GM23338 (cell line): Measurements from ENCODE around the gene SCNN1B. TPM values are rescaled to one million over a fixed set of nuclear protein-coding genes. Genes with fewer than 3 reads are reported as not detected.

Experiments used
- ATAC-seq: fragments of 200-7000 bp; cut with Tn5 transposase; 3 replicates; pipeline ENCODE4 v1.9.1; 2020
- DNase-seq: peaks from one replicate; pipeline ENCODE4 v3.0.0-alpha.2; 2015; ENCODE audit warnings: low spot score
- H2AFZ ChIP-seq: fragments of 200-600 bp; sonication (generic); 2 replicates; pipeline ENCODE4 v1.8.0; 2016; ENCODE audit warnings: antibody characterized with exemption, mild to moderate bottlenecking, moderate library complexity
- H3F3A ChIP-seq: fragments of 200-600 bp; sonication (generic); replicated peaks from 2 replicates; pipeline ENCODE4 v1.8.0; 2017; ENCODE audit warnings: antibody characterized with exemption, mixed run types, low read depth
- H3K27ac ChIP-seq: fragments of 200-600 bp; sonication (generic); 2 replicates; pipeline ENCODE4 v1.6.1; 2016; ENCODE audit warnings: low read depth
- H3K27me3 ChIP-seq: fragments of 200-600 bp; sonication (generic); 2 replicates; pipeline ENCODE4 v1.8.0; 2016; ENCODE audit warnings: mild to moderate bottlenecking, mixed run types, moderate library complexity; ENCODE audit not compliant: insufficient read depth
- H3K36me3 ChIP-seq: fragments of 200-600 bp; sonication (generic); 2 replicates; pipeline ENCODE4 v1.8.0; 2016; ENCODE audit warnings: mild to moderate bottlenecking; ENCODE audit not compliant: insufficient read depth
- H3K4me1 ChIP-seq: fragments of 200-600 bp; sonication (generic); 2 replicates; pipeline ENCODE4 v1.8.0; 2016; ENCODE audit warnings: mild to moderate bottlenecking, moderate library complexity; ENCODE audit not compliant: insufficient read depth
- H3K4me2 ChIP-seq: fragments of 200-600 bp; sonication (generic); 2 replicates; pipeline ENCODE4 v1.7.1; 2017; ENCODE audit warnings: mixed run types
- H3K4me3 ChIP-seq: fragments of 200-600 bp; sonication (generic); 2 replicates; pipeline ENCODE4 v1.6.1; 2016; ENCODE audit warnings: mixed run types
- H3K79me2 ChIP-seq: fragments of 200-600 bp; sonication (generic); replicated peaks from 2 replicates; pipeline ENCODE4 v1.8.0; 2017; ENCODE audit warnings: mild to moderate bottlenecking; ENCODE audit not compliant: insufficient read depth
- H3K9me2 ChIP-seq: fragments of 200-600 bp; sonication (generic); 2 replicates; pipeline ENCODE4 v1.8.0; 2017; ENCODE audit not compliant: insufficient read depth
- H4K20me1 ChIP-seq: fragments of 200-600 bp; sonication (generic); replicated peaks from 2 replicates; pipeline ENCODE4 v1.8.0; 2017; ENCODE audit warnings: mild to moderate bottlenecking; ENCODE audit not compliant: insufficient read depth
- H3K27ac Mint-ChIP-seq: 2 replicates; pipeline ENCODE4 v1.8.0; 2020; ENCODE audit warnings: inconsistent platforms, mild to moderate bottlenecking, moderate library complexity, mixed read lengths
- H3K27me3 Mint-ChIP-seq: 3 replicates; pipeline ENCODE4 v1.8.0; 2022; ENCODE audit warnings: low read depth, mild to moderate bottlenecking, moderate library complexity, mixed read lengths, inconsistent platforms; ENCODE audit not compliant: insufficient read depth, poor library complexity
- H3K36me3 Mint-ChIP-seq: 3 replicates; pipeline ENCODE4 v1.8.0; 2021; ENCODE audit warnings: low read depth, mild to moderate bottlenecking, inconsistent platforms, moderate library complexity, mixed read lengths
- H3K4me1 Mint-ChIP-seq: 3 replicates; pipeline ENCODE4 v1.8.0; 2020; ENCODE audit warnings: mild to moderate bottlenecking, inconsistent platforms, mixed read lengths
- H3K4me3 Mint-ChIP-seq: 3 replicates; pipeline ENCODE4 v1.8.0; 2021; ENCODE audit warnings: moderate library complexity, mild to moderate bottlenecking, inconsistent platforms, mixed read lengths
- H3K9me3 Mint-ChIP-seq: 3 replicates; pipeline ENCODE4 v1.8.0; 2020; ENCODE audit warnings: moderate library complexity, mild to moderate bottlenecking, inconsistent platforms, mixed read lengths
- CREB1 ChIP-seq: fragments of 250-450 bp; sonication (Bioruptor Pico); IDR thresholded peaks from 2 replicates; pipeline ENCODE4 v1.5.0; 2020; ENCODE audit warnings: low read depth, mild to moderate bottlenecking, moderate library complexity
- EZH2 ChIP-seq: fragments of 200-600 bp; sonication (generic); IDR thresholded peaks from one replicate; pipeline ENCODE4 v1.8.0; 2017; ENCODE audit warnings: antibody characterized with exemption, mild to moderate bottlenecking, low read depth; ENCODE audit not compliant: unreplicated experiment
- EZH2phosphoT487 ChIP-seq: fragments of 200-600 bp; sonication (generic); IDR thresholded peaks from one replicate; pipeline ENCODE4 v1.8.1; 2018; ENCODE audit warnings: antibody characterized with exemption; ENCODE audit not compliant: unreplicated experiment
- NANOG ChIP-seq: IDR thresholded peaks from 2 replicates; pipeline ENCODE4 v1.6.1; 2016; ENCODE audit warnings: antibody characterized with exemption, borderline replicate concordance
- POLR2AphosphoS5 ChIP-seq: IDR thresholded peaks from 2 replicates; pipeline ENCODE4 v1.6.1; 2016; ENCODE audit warnings: antibody characterized with exemption, low read depth
- STAT1 ChIP-seq: IDR thresholded peaks from one replicate; pipeline ENCODE4 v1.6.1; 2016; ENCODE audit warnings: antibody characterized with exemption; ENCODE audit not compliant: unreplicated experiment
- ZNF114 ChIP-seq: fragments of 250-450 bp; sonication (Bioruptor Pico); IDR thresholded peaks from 2 replicates; pipeline ENCODE4 v1.5.0; 2020; ENCODE audit warnings: mild to moderate bottlenecking, moderate library complexity
- ZNF331 ChIP-seq: fragments of 250-450 bp; sonication (Bioruptor Pico); IDR thresholded peaks from 2 replicates; pipeline ENCODE4 v1.5.0; 2020; ENCODE audit warnings: low read depth, mild to moderate bottlenecking, moderate library complexity
- polyA plus RNA-seq: library from polyadenylated mRNA; unstranded; fragments of >200 nt; fragmentation: Nextera tagmentation; extraction: Ambion mirVana; gene quantifications from 2 replicates; pipeline ENCODE4 v1.2.1, GENCODE V29; 2016
- total RNA-seq: library from RNA; depleted of rRNA; stranded (reverse); fragments of >200 nt; shearing (Covaris generic); gene quantifications from 2 replicates; pipeline ENCODE4 v1.2.3, GENCODE V29; 2014
- TF ChIP-seq, protein P1 (sequence below), 2 experiments: fragments of 200-600 bp in 1 of 2; sonication (generic) in 1 of 2; conservative IDR thresholded peaks; 2 replicates each; pipeline versions ENCODE4 v1.5.1 to v1.6.1; 2016 to 2017; ENCODE audit warnings: antibody characterized with exemption in 2 of 2, low read depth in 2 of 2, mild to moderate bottlenecking in 2 of 2, moderate library complexity in 1 of 2
- TF ChIP-seq, protein P2 (sequence below): fragments of 250-450 bp; sonication (Bioruptor Pico); IDR thresholded peaks from 2 replicates; pipeline ENCODE4 v1.5.0; 2020; ENCODE audit warnings: mild to moderate bottlenecking, moderate library complexity
- TF ChIP-seq, protein P3 (sequence below): IDR thresholded peaks from one replicate; pipeline ENCODE4 v1.6.1; 2018; ENCODE audit warnings: antibody characterized with exemption; ENCODE audit not compliant: unreplicated experiment
- TF ChIP-seq, protein P4 (sequence below): IDR thresholded peaks from 2 replicates; pipeline ENCODE4 v1.6.1; 2016; ENCODE audit warnings: antibody characterized with exemption

The SCNN1B gene
- total and polyA plus RNA-seq, 2 experiments from 2014 or later, result 0.78 to 1.1 TPM

DNA sequence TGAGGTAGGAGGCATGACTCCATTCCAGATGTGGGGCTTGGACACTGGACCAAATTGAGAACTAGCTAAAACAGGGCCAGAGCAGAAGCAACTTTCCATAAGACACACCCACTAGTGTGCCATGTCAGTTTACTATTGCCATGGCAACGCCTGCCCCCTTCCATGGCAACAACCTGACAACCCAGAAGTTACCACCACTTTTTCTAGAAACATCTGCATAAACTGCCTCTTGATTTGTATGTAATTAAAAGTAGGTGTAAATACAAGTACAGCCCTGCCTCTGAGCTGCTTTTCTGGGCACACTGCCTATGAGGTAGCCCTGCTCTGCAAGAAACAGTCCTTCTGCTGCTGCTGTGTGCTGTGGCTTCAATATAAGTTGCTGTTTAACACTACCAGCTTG is 19.5 kb upstream of the SCNN1B start:
- no peak overlapping the region for H3K4me3 Mint-ChIP-seq
- peaks cover 17% of the 10 kb centered on the region for H3K4me1 Mint-ChIP-seq
- no peaks in the 10 kb centered on the region for H4K20me1 ChIP-seq
- TF ChIP-seq CREB1 (CRISPR knock-in tag) (no peak), POLR2AphosphoS5 (no peak), EZH2 (no peak), ZNF114 (CRISPR knock-in tag) (no peak), NANOG (no peak), EZH2phosphoT487 (no peak), STAT1 (no peak), ZNF331 (CRISPR knock-in tag) (no peak)
- TF ChIP-seq, protein P1, sequence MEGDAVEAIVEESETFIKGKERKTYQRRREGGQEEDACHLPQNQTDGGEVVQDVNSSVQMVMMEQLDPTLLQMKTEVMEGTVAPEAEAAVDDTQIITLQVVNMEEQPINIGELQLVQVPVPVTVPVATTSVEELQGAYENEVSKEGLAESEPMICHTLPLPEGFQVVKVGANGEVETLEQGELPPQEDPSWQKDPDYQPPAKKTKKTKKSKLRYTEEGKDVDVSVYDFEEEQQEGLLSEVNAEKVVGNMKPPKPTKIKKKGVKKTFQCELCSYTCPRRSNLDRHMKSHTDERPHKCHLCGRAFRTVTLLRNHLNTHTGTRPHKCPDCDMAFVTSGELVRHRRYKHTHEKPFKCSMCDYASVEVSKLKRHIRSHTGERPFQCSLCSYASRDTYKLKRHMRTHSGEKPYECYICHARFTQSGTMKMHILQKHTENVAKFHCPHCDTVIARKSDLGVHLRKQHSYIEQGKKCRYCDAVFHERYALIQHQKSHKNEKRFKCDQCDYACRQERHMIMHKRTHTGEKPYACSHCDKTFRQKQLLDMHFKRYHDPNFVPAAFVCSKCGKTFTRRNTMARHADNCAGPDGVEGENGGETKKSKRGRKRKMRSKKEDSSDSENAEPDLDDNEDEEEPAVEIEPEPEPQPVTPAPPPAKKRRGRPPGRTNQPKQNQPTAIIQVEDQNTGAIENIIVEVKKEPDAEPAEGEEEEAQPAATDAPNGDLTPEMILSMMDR (conservative IDR thresholded peaks at IDR 0.05; ENCODE audit: low read depth in 2 of 2), result no peak
- TF ChIP-seq, protein P2, sequence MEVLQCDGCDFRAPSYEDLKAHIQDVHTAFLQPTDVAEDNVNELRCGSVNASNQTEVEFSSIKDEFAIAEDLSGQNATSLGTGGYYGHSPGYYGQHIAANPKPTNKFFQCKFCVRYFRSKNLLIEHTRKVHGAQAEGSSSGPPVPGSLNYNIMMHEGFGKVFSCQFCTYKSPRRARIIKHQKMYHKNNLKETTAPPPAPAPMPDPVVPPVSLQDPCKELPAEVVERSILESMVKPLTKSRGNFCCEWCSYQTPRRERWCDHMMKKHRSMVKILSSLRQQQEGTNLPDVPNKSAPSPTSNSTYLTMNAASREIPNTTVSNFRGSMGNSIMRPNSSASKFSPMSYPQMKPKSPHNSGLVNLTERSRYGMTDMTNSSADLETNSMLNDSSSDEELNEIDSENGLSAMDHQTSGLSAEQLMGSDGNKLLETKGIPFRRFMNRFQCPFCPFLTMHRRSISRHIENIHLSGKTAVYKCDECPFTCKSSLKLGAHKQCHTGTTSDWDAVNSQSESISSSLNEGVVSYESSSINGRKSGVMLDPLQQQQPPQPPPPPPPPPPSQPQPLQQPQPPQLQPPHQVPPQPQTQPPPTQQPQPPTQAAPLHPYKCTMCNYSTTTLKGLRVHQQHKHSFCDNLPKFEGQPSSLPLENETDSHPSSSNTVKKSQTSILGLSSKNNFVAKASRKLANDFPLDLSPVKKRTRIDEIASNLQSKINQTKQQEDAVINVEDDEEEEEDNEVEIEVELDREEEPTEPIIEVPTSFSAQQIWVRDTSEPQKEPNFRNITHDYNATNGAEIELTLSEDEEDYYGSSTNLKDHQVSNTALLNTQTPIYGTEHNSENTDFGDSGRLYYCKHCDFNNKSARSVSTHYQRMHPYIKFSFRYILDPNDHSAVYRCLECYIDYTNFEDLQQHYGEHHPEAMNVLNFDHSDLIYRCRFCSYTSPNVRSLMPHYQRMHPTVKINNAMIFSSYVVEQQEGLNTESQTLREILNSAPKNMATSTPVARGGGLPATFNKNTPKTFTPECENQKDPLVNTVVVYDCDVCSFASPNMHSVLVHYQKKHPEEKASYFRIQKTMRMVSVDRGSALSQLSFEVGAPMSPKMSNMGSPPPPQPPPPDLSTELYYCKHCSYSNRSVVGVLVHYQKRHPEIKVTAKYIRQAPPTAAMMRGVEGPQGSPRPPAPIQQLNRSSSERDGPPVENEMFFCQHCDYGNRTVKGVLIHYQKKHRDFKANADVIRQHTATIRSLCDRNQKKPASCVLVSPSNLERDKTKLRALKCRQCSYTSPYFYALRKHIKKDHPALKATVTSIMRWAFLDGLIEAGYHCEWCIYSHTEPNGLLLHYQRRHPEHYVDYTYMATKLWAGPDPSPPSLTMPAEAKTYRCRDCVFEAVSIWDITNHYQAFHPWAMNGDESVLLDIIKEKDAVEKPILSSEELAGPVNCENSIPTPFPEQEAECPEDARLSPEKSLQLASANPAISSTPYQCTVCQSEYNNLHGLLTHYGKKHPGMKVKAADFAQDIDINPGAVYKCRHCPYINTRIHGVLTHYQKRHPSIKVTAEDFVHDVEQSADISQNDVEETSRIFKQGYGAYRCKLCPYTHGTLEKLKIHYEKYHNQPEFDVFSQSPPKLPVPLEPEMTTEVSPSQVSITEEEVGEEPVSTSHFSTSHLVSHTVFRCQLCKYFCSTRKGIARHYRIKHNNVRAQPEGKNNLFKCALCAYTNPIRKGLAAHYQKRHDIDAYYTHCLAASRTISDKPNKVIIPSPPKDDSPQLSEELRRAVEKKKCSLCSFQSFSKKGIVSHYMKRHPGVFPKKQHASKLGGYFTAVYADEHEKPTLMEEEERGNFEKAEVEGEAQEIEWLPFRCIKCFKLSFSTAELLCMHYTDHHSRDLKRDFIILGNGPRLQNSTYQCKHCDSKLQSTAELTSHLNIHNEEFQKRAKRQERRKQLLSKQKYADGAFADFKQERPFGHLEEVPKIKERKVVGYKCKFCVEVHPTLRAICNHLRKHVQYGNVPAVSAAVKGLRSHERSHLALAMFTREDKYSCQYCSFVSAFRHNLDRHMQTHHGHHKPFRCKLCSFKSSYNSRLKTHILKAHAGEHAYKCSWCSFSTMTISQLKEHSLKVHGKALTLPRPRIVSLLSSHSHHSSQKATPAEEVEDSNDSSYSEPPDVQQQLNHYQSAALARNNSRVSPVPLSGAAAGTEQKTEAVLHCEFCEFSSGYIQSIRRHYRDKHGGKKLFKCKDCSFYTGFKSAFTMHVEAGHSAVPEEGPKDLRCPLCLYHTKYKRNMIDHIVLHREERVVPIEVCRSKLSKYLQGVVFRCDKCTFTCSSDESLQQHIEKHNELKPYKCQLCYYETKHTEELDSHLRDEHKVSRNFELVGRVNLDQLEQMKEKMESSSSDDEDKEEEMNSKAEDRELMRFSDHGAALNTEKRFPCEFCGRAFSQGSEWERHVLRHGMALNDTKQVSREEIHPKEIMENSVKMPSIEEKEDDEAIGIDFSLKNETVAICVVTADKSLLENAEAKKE (CRISPR knock-in tag), result no peak
- TF ChIP-seq, protein P3, sequence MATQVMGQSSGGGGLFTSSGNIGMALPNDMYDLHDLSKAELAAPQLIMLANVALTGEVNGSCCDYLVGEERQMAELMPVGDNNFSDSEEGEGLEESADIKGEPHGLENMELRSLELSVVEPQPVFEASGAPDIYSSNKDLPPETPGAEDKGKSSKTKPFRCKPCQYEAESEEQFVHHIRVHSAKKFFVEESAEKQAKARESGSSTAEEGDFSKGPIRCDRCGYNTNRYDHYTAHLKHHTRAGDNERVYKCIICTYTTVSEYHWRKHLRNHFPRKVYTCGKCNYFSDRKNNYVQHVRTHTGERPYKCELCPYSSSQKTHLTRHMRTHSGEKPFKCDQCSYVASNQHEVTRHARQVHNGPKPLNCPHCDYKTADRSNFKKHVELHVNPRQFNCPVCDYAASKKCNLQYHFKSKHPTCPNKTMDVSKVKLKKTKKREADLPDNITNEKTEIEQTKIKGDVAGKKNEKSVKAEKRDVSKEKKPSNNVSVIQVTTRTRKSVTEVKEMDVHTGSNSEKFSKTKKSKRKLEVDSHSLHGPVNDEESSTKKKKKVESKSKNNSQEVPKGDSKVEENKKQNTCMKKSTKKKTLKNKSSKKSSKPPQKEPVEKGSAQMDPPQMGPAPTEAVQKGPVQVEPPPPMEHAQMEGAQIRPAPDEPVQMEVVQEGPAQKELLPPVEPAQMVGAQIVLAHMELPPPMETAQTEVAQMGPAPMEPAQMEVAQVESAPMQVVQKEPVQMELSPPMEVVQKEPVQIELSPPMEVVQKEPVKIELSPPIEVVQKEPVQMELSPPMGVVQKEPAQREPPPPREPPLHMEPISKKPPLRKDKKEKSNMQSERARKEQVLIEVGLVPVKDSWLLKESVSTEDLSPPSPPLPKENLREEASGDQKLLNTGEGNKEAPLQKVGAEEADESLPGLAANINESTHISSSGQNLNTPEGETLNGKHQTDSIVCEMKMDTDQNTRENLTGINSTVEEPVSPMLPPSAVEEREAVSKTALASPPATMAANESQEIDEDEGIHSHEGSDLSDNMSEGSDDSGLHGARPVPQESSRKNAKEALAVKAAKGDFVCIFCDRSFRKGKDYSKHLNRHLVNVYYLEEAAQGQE, result no peak
- TF ChIP-seq, protein P4, sequence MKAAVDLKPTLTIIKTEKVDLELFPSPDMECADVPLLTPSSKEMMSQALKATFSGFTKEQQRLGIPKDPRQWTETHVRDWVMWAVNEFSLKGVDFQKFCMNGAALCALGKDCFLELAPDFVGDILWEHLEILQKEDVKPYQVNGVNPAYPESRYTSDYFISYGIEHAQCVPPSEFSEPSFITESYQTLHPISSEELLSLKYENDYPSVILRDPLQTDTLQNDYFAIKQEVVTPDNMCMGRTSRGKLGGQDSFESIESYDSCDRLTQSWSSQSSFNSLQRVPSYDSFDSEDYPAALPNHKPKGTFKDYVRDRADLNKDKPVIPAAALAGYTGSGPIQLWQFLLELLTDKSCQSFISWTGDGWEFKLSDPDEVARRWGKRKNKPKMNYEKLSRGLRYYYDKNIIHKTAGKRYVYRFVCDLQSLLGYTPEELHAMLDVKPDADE, result no peak
- no peaks in the 10 kb centered on the region for H3K79me2 ChIP-seq
- no peak overlapping the region for H3K4me3 ChIP-seq
- no peak overlapping the region for H3K27ac Mint-ChIP-seq
- no peaks in the 10 kb centered on the region; the same call in 2 of the 3 replicates for H3K9me3 Mint-ChIP-seq
- H2AFZ ChIP-seq, result no peak overlapping the region
- H3K36me3 Mint-ChIP-seq, result no peaks in the 10 kb centered on the region
- H3K36me3 ChIP-seq, result no peaks in the 10 kb centered on the region
- no peaks in the 10 kb centered on the region for H3K27me3 ChIP-seq
- ATAC-seq, result no peak
- H3K4me2 ChIP-seq, result no peak overlapping the region
- no peak for DNase-seq
- H3F3A ChIP-seq, result peaks cover 9% of the 10 kb centered on the region; the same call in 1 of the 2 replicates
- peaks cover 4% of the 10 kb centered on the region; the same call in 1 of the 2 replicates for H3K9me2 ChIP-seq
- H3K27me3 Mint-ChIP-seq, result peaks cover 3% of the 10 kb centered on the region
- H3K27ac ChIP-seq, result no peak overlapping the region
- H3K4me1 ChIP-seq, result peaks cover 16% of the 10 kb centered on the region
